ENCODE data around the gene EMID1. TPM values are rescaled to one million over a fixed set of nuclear protein-coding genes. Genes with fewer than 3 reads are reported as not detected.

Gene EMID1
- 67.6 TPM for polyA plus RNA-seq (ENCODE audit: insufficient read length)
- long read RNA-seq, donor 1, transcript EMID1-201 (15 exons, 2,173 nt) = major isoform, 24 of 52 reads
- long read RNA-seq, donor 1, partial matches to known transcripts = 24 of 52 reads
- long read RNA-seq, donor 1, other reads (novel, unspliced or antisense) = 0 of 52 reads
- long read RNA-seq, donor 2, transcript EMID1-201 (15 exons, 2,173 nt) = major isoform, 26 of 37 reads
- long read RNA-seq, donor 2, transcript EMID1-203 (15 exons, 2,118 nt) = minor isoform, 11 of 37 reads
- long read RNA-seq, donor 2, partial matches to known transcripts = 0 of 37 reads
- long read RNA-seq, donor 2, other reads (novel, unspliced or antisense) = 0 of 37 reads
- long read RNA-seq, donor 3, transcript EMID1-201 (15 exons, 2,173 nt) = major isoform, 18 of 20 reads
- long read RNA-seq, donor 3, partial matches to known transcripts = 0 of 20 reads
- long read RNA-seq, donor 3, other reads (novel, unspliced or antisense) = 0 of 20 reads
- long read RNA-seq, donor 4, partial matches to known transcripts = 15 of 15 reads
- long read RNA-seq, donor 4, other reads (novel, unspliced or antisense) = 0 of 15 reads
- long read RNA-seq, donor 5, transcript EMID1-203 (15 exons, 2,118 nt) = minor isoform, 9 of 109 reads
- long read RNA-seq, donor 5, transcript EMID1-201 (15 exons, 2,173 nt) = major isoform, 39 of 109 reads
- long read RNA-seq, donor 5, partial matches to known transcripts = 50 of 109 reads
- long read RNA-seq, donor 5, other reads (novel, unspliced or antisense) = 10 of 109 reads
- long read RNA-seq, donor 6, transcript EMID1-201 (15 exons, 2,173 nt) = major isoform, 10 of 14 reads
- long read RNA-seq, donor 6, partial matches to known transcripts = 0 of 14 reads
- long read RNA-seq, donor 6, other reads (novel, unspliced or antisense) = 0 of 14 reads
- long read RNA-seq, donor 7, transcript EMID1-201 (15 exons, 2,173 nt) = major isoform, 32 of 35 reads
- long read RNA-seq, donor 7, partial matches to known transcripts = 0 of 35 reads
- long read RNA-seq, donor 7, other reads (novel, unspliced or antisense) = 0 of 35 reads
- long read RNA-seq, donor 8, transcript EMID1-201 (15 exons, 2,173 nt) = major isoform, 10 of 11 reads
- long read RNA-seq, donor 8, partial matches to known transcripts = 0 of 11 reads
- long read RNA-seq, donor 8, other reads (novel, unspliced or antisense) = 0 of 11 reads

- no peak for DNase-seq
Observed at GRCh38 chr22:29205594-29206371, at the start of gene EMID1. Gene EMID1, plus strand, starts transcription at chr22:29205896. Its CDS starts 143 bp downstream, at chr22:29206039.

DNA sequence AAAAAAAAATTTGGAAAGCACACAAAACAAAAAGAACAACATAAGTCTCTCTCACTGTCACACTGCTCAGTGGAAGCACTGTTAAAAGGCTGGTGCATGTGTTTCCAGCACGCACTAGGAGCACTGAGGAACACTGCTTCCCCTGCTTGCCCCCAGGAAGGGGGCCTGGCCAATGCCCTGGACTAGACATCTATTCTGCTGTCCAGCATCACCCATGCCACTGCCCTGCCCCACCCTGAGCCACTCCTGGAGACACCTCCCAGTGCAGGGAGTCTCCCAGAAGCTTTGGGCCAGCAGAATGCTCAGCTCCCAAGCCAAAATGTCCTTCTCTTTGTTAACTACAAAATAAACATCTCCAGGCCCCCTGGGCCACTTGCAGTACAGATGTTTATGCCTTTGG, 49.7 kb upstream of the EMID1 start:
- no peak for DNase-seq

DNA sequence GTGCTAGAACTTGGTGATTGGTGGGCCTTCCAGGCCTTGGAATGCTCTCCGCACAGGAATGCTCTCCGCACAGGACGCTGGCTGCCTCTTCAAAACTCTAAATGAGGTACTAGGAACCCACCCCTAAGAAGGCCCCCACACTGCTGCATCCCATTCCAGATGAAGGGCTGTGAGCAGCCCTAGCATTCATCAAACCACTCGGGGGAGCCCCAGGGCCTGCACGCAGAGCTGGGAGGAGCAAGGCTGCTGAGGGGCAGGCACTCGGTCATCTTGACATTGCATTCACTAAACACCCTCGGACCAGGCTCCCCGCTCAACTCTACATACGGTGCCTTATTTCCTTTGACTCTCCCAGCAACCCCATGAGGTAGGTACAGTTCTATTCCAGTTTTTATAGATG, 49.2 kb upstream of the EMID1 start:
- DNase-seq = no peak

DNA sequence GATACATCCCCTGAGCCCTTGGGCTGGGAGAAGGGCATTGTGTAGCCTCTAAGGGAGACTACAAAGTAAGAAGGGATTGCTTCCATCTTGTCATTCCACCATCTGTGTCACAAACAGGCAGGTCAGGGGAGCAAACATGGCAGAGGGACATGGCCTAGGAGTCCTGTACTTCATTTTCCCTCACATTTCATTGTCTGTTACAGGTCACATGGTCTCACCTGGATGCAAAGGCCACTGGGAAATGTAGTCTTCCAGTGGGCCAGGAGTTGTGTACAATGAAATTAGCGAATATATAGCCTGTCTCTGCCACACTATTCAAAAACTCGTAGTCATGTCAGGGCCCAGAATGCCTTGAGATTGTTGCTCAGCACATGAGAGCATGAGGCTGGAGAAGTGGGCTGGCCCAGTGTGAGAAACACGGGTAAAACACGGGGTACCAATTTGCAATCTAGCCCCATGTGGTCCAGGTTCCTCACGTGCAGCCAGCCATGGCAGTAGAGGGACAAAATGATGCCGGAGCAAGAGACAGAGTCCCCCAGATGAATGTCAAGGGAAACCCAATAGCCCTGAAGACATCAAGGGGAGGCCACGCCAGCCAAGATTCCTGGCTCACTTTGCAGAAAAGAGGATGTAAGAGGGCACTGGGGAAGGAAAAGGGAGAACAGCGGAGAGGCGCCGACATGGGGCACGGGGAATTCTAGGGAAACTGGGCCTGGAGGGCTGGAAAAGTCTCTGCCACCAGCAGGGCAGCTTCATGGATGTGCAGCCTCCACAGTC, 47.7 kb upstream of the EMID1 start:
- no peak for DNase-seq

GRCh38 chr22:29158546-29158945, 47.1 kb upstream of the EMID1 start:
- DNase-seq = no peak

DNA sequence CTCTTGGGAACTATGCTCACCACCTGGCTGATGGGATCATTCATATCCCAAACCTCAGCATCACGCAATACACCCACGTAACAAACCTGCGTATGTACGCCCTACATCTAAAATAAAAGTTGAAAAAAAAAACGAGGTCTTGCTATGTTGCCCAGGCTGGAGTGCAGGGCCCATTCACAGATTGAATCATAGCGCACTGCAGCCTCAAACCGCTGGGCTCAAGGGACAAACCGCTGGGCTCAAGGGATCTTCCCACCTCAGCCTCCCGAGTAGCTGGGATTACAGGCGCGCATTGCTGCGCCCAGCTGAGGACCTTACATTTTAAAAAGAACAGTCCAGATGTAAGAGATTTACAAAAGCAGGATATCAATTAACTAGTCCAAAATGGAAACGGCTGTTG, 41.9 kb upstream of the EMID1 start:
- no peak for DNase-seq

GRCh38 chr22:29165321-29166060, 40.2 kb upstream of the EMID1 start:
- no peak for DNase-seq

GRCh38 chr22:29166180-29166579, 39.5 kb upstream of the EMID1 start:
- DNase-seq = no peak

DNA sequence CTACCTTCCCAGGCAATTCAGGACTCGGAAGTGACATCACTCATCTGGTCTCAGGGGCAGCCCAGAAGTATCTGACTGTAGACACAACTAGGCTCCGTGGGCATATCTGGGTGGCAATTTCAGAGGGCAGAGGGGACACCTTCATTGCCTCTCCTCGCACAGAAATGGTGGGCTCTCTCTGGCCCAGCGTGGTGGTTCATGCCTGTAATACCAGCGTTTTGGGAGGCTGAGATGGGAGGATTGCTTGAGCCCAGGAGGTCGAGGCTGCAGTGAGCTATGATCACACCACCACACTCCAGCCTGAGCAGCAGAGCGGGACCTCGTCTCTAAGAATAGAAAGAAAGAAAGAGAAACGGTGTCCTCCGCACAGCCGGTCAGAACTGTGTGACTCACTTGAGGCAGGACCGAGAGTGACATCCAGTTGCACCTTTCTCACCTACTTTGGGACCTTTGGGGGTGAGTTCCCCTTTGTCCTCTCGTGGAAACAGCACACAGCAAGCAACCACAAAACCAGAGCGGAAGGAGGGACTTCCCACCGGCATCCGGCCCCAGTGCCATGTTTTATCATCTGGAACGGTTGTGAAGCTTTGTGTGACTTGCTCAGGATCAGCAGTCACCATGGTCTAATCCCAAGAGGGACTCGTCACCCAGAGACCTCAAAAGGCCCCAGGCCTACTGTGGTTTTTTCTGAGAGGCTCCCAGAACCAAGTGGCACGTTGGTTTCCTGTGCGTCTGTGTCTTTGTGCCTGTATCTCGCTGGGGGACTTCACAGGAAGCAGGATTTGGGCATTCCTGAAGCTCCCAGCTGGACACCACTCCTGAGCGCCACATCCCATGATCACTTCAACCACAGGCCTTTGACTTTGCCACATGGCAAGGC, 38.4 kb upstream of the EMID1 start:
- DNase-seq = no peak

GRCh38 chr22:29171721-29172120, 34.0 kb upstream of the EMID1 start:
- DNase-seq = no peak

DNA sequence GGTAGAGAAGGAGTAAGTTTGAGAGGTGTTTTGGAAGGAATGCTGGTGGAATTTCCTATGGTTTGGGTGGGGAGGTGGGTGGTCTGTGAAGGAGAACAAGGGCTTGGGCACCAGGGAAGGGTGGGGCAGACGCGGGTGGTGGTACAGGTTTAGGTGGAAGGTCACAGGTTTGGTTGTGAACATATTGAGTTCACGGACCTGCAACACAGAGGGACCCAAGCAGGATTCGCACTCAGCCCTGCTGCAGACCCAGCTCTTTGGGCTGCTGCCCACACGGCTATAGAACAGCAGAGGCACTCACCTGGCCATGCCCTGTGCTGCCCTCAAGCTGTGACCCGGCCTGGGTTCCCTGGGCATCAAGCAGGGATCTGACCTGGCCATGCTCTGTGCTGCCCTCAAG, 33.5 kb upstream of the EMID1 start:
- DNase-seq = no peak

- no peak for DNase-seq
Observed at GRCh38 chr22:29175312-29175835, 30.3 kb upstream of the EMID1 start.

GRCh38 chr22:29183971-29184848, 21.5 kb upstream of the EMID1 start:
- DNase-seq = no peak

GRCh38 chr22:29184849-29185490, 20.7 kb upstream of the EMID1 start:
- DNase-seq = no peak

DNA sequence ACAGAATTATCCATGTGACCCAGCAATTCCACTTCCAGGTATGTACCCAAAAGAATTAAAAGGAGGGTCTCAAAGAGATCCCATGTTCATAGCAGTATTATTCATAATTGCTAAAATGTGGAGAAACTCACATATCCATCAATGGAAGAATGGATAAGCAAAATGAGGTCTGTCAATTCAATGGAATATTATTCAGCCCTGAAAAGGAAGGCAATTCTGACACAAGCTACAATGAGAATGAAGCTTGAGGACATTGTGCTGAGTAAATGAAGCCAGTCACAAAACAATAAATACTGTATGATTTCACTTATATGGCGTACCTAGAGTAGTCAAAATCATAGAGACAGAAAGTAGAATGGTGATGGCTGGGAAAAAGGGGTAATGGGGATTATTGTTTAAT, 19.4 kb upstream of the EMID1 start:
- no peak for DNase-seq

DNA sequence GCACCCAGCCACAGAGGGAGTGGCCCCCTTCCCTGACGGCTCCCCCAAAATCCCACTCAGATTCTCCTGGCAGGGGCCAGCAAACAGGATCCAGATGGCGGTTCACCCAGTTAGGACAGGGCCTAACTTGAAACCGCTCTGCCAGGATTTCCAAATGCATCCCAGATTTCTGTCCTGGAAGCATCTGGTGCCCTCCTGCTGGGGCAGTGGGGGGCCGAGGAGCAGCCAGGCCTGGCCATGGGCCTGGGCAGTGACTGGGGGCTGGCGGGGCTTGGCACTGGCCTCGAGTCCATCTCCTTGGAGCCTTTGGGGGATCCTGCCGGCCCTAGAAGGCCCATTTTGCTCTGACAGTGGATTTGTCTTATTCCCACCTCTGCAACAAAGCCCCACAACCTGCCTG, 17.9 kb upstream of the EMID1 start:
- DNase-seq = no peak

DNA sequence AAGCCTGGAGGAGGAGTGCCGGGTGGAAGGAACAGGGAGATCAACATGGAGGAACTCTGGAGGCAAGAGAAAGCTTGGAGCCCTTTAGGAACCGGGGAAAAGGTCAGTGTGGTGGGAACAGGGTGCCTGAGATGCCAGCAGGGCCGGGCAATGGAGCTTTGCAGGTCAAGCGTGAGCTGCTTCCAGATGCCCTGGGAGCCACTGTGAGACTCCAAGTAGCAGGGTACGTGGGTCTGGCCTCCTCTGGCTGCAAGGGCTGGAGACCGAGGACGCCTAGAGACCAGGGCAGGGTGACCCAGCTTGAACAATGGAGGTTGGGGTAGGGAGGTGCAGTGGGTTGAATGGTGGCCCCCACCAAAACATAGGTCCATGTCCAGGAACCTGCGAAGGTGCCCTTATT, 15.6 kb upstream of the EMID1 start:
- DNase-seq = no peak

Measured in left kidney (tissue), 8 donors.